ENCODE data around the gene LHX4. TPM values are rescaled to one million over a fixed set of nuclear protein-coding genes. Genes with fewer than 3 reads are reported as not detected.

LHX4 gene
- total RNA-seq, 1 donor from 2014 or later: 0.96 TPM

DNA sequence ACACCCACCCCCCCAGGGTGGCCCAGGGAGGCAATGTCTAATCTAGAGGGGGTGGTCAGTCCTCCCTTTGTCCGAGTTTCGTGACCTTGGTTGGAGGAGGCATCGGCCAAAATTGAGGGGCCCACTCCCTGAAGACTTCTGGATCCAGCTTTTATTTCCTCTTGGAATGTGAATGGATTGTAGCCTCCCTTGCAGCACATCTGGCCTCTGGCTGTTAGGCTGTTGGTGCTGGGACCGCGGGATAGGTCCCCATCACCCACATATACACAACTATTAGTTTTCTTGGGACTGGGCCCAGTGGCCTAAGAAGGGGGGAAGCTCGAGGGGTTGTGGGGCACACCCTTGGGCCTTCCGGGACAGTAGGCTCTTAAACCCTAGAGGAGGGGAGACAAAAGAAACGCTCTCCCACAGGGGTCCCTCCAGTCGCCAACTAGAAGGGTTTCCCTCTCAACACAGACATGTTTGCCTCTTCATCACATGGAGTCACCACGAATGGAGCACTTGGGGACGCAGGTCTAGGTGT is 2.5 kb downstream of the LHX4 start:
- Mint-ChIP-seq H3K36me3 (ENCODE audit: low read depth) (no peaks in the 10 kb centered on the region), H3K27me3 (ENCODE audit: low read depth) (peaks cover 94% of the 10 kb centered on the region), H3K4me3 (peak overlapping the region; percentile 67)

DNA sequence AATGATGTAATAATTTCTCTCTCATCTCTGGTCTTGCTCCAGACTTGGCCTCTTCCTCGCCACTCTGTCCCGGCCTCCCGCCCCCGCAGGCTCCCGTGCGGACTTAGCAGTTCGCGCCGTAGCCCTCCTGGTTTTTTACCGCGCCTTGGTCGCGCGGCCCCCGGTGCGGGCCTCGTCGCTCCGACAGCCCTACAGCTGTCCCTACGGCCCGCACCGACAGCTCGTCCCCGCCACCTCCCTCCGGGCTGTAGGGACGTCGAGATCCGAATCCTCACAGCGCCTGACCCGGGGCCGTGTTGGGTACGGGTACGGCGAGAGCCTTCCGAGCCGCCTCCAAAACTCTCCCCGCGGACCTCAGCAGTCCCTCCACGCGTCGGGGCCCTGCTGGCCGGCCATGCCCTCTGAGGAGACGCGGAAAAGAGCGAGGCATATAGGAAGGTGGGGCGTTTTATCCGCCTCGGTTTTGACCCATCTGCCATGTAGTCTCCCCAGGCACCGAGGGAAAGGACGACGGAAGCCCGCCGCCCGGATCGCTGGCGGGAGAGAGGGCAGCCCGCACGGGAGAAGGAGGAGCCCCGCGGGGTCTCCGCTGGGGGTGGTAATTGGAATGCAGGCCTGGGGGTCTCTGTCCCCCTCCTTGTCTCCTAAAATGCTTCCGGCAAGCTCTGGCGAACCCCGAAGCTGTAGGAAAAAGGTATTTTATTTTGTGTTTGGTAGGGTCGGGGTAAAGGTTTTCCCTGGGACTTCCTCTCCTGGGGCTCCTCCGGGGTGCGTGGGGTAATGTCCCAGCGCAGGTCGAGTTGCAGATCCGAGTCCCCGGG is 3.3 kb downstream of the LHX4 start:
- TF ChIP-seq, protein P1, sequence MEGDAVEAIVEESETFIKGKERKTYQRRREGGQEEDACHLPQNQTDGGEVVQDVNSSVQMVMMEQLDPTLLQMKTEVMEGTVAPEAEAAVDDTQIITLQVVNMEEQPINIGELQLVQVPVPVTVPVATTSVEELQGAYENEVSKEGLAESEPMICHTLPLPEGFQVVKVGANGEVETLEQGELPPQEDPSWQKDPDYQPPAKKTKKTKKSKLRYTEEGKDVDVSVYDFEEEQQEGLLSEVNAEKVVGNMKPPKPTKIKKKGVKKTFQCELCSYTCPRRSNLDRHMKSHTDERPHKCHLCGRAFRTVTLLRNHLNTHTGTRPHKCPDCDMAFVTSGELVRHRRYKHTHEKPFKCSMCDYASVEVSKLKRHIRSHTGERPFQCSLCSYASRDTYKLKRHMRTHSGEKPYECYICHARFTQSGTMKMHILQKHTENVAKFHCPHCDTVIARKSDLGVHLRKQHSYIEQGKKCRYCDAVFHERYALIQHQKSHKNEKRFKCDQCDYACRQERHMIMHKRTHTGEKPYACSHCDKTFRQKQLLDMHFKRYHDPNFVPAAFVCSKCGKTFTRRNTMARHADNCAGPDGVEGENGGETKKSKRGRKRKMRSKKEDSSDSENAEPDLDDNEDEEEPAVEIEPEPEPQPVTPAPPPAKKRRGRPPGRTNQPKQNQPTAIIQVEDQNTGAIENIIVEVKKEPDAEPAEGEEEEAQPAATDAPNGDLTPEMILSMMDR (conservative IDR thresholded peaks at IDR 0.05): no peak
- H3K9me3 Mint-ChIP-seq: no peaks in the 10 kb centered on the region
- DNase-seq (ENCODE audit: low read depth, low spot score): no peak
- H3K4me1 Mint-ChIP-seq: peaks cover 17% of the 10 kb centered on the region
- peak overlapping the region; percentile 61 for H3K4me3 Mint-ChIP-seq
- H3K36me3 Mint-ChIP-seq (ENCODE audit: low read depth): no peaks in the 10 kb centered on the region
- peaks cover 94% of the 10 kb centered on the region for H3K27me3 Mint-ChIP-seq (ENCODE audit: low read depth)
- H3K27ac Mint-ChIP-seq (ENCODE audit: unreplicated experiment): no peak overlapping the region

More for the DNA sequence above, 2.5 kb downstream of the LHX4 start:
- no peak for DNase-seq (ENCODE audit: low read depth, low spot score)
- TF ChIP-seq, protein P1 (conservative IDR thresholded peaks at IDR 0.05): no peak
- peaks cover 17% of the 10 kb centered on the region for H3K4me1 Mint-ChIP-seq
- H3K27ac Mint-ChIP-seq (ENCODE audit: unreplicated experiment): no peak overlapping the region
- H3K9me3 Mint-ChIP-seq: no peaks in the 10 kb centered on the region

DNA sequence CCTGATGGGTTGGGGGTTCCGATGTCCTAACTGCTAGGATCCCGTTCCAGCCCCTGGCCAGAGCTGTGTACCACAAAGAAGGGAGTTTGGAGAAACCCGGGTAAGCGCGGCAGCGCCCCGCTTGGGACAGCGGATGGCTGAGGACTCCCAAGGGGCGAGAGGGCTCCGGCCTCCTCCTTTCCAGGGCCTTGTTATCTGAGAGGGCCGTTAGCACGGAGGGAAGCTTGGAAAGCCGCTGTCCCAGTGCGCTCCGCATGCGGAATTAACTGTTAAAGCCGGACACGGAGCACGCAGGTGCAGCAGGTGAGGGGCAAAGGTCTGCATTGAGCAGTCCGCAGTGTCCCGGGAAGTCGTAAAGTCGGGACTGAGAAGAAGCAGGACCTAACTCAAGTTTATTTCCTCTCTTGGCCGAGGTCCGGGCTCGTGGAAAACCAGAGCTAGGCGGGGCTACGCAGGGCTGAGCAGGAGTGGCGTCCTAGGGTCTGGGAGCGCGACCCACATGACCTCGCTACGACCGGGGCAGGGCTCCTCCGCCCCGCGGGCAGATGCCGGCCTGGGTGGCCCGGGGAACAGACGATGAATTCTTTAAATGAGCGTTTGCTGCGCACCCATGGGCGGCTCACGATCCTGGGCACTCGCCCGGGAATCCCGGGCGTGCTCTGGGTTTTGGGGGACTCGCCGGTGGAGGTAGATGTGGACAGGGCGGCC is 4.5 kb downstream of the LHX4 start:
- Mint-ChIP-seq H3K27ac (ENCODE audit: unreplicated experiment) (no peak overlapping the region), H3K36me3 (ENCODE audit: low read depth) (no peaks in the 10 kb centered on the region), H3K4me1 (peaks cover 17% of the 10 kb centered on the region), H3K9me3 (no peaks in the 10 kb centered on the region), H3K27me3 (ENCODE audit: low read depth) (peaks cover 96% of the 10 kb centered on the region), H3K4me3 (peak overlapping the region; percentile 62)
- TF ChIP-seq, protein P1 (conservative IDR thresholded peaks at IDR 0.05): no peak
- DNase-seq (ENCODE audit: low read depth, low spot score): no peak

DNA sequence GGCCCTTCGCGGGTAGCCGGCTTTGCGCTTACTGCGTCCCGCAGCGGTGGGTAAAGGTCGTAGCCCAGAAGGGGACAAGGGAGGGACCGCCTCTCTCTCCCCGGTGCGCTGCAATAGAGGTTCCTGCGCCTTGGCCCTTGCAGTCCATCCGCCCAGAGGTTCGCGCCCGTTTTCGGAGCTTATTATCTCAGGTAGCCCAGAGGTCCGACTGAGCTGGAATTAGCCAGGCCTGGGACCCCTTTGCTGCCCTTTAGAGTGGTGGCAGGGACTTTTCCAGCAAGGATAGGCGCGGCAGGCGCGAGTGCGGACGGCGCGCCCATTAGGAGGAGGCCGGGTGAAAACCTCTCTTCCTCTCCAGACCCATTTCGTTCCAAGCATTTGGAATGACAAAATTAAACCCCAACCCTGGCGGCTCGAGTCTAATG is 5.0 kb downstream of the LHX4 start:
- H3K4me3 Mint-ChIP-seq: peak overlapping the region; percentile 31
- peaks cover 17% of the 10 kb centered on the region for H3K4me1 Mint-ChIP-seq
- TF ChIP-seq, protein P1 (conservative IDR thresholded peaks at IDR 0.05): no peak
- H3K27me3 Mint-ChIP-seq (ENCODE audit: low read depth): peaks cover 100% of the 10 kb centered on the region
- H3K9me3 Mint-ChIP-seq: no peaks in the 10 kb centered on the region
- no peaks in the 10 kb centered on the region for H3K36me3 Mint-ChIP-seq (ENCODE audit: low read depth)
- no peak for DNase-seq (ENCODE audit: low read depth, low spot score)
- no peak overlapping the region for H3K27ac Mint-ChIP-seq (ENCODE audit: unreplicated experiment)

DNA sequence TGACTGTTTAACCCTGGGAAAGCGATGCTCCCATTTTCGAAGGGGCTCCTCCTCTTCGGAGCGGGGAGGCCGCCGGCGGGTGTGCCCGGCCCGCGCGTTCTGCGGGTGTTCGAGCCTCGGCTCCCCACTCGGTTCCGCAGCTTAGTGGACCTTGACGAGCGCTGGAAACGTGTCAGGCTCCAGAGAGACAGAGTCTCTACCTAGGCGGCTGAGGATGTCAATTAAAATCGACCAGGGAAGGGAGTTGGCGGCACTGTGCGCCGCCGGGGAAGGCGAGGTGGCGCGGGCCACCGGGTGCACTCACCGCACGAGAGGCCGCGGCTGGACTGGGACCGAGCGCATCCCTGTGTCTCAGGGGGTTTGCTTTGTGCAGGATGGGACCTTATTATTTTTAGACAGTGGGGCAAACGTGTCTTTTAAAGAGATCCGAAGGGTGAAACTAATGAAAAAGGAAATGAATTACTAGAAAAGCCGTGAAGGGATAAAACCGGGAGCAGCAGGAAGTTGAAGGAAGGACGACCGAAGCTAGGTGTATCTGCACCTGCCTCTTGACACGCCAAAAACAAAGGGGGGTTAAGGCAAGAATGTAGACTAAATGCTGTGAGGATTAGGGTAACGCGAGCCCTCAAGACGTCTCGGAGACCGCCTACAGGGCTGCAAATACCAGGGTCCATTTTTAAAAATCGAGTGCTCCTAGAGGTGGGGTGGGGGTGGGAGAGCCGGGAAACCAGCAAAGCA is 5.6 kb downstream of the LHX4 start:
- TF ChIP-seq, protein P1 (conservative IDR thresholded peaks at IDR 0.05): no peak
- Mint-ChIP-seq H3K4me3 (no peak overlapping the region), H3K9me3 (no peaks in the 10 kb centered on the region), H3K4me1 (peaks cover 17% of the 10 kb centered on the region), H3K36me3 (ENCODE audit: low read depth) (no peaks in the 10 kb centered on the region), H3K27me3 (ENCODE audit: low read depth) (peaks cover 100% of the 10 kb centered on the region), H3K27ac (ENCODE audit: unreplicated experiment) (no peak overlapping the region)
- DNase-seq (ENCODE audit: low read depth, low spot score): no peak
